CD8-positive, alpha-beta memory T cell (primary cell): ENCODE results near the gene KNG1. TPM values are rescaled to one million over a fixed set of nuclear protein-coding genes. Genes with fewer than 3 reads are reported as not detected.
"Not testable (repeated sequence)": the region's sequence is repeated elsewhere in the genome, so short reads cannot be mapped to it uniquely, and the experiment has no call there.

ENCODE experiments used
- CTCF ChIA-PET: fragments of 350-600 bp; sonication (Branson Sonifier 250); formaldehyde crosslinking; loops from one replicate; lab custom pipeline; 2021; ENCODE audit warnings: antibody characterized with exemption; lab: Charles Lee
- POLR2A ChIA-PET: fragments of 350-600 bp; sonication (Branson Sonifier 250); formaldehyde crosslinking; loops from one replicate; lab custom pipeline; 2021; ENCODE audit warnings: antibody characterized with exemption; lab: Charles Lee
- DNase-seq, 5 donors: peaks; one replicate each; pipeline versions ENCODE4 v3.0.0 to v3.0.0-alpha.2; 2020 to 2022; ENCODE audit warnings: mixed read lengths in 1 of 5
- H3K27ac ChIP-seq: one replicate; pipeline ENCODE4 v1.7.0; 2013; ENCODE audit warnings: low read depth, mild to moderate bottlenecking, low read length, moderate library complexity
- H3K27me3 ChIP-seq: 2 replicates; pipeline ENCODE4 v1.7.0; 2013; ENCODE audit warnings: low read length, mild to moderate bottlenecking; ENCODE audit not compliant: insufficient read depth, poor library complexity, severe bottlenecking
- H3K36me3 ChIP-seq: 2 replicates; pipeline ENCODE4 v1.7.0; 2013; ENCODE audit warnings: mild to moderate bottlenecking, low read length, moderate library complexity; ENCODE audit not compliant: insufficient read depth
- H3K4me1 ChIP-seq: 2 replicates; pipeline ENCODE4 v1.7.0; 2013; ENCODE audit warnings: mild to moderate bottlenecking, low read length, moderate library complexity; ENCODE audit not compliant: insufficient read depth
- H3K4me3 ChIP-seq: 2 replicates; pipeline ENCODE4 v1.7.0; 2013; ENCODE audit warnings: mild to moderate bottlenecking, low read length
- H3K9me3 ChIP-seq: 2 replicates; pipeline ENCODE4 v1.7.0; 2013; ENCODE audit warnings: mild to moderate bottlenecking, low read length
- H3K27ac Mint-ChIP-seq, 8 donors: one replicate each; pipeline ENCODE4 v1.8.0; 2020 to 2021; ENCODE audit warnings: mixed read lengths in 8 of 8, mild to moderate bottlenecking in 6 of 8, inconsistent platforms in 3 of 8, moderate library complexity in 3 of 8
- H3K27me3 Mint-ChIP-seq, 2 donors: one replicate each; pipeline ENCODE4 v1.8.0; 2020 to 2021; ENCODE audit warnings: mixed read lengths in 2 of 2, mild to moderate bottlenecking in 1 of 2, moderate library complexity in 1 of 2
- H3K36me3 Mint-ChIP-seq, 3 donors: one replicate each; pipeline ENCODE4 v1.8.0; 2020 to 2021; ENCODE audit warnings: mixed read lengths in 3 of 3, inconsistent platforms in 1 of 3, mild to moderate bottlenecking in 1 of 3
- H3K4me1 Mint-ChIP-seq, 3 donors: one replicate each; pipeline ENCODE4 v1.8.0; 2020 to 2021; ENCODE audit warnings: mixed read lengths in 3 of 3, inconsistent platforms in 1 of 3, mild to moderate bottlenecking in 1 of 3
- H3K4me3 Mint-ChIP-seq, 7 donors: one replicate each; pipeline ENCODE4 v1.8.0; 2020 to 2021; ENCODE audit warnings: mixed read lengths in 7 of 7, mild to moderate bottlenecking in 6 of 7, moderate library complexity in 4 of 7, inconsistent platforms in 2 of 7
- H3K9me3 Mint-ChIP-seq, 5 donors: one replicate each; pipeline ENCODE4 v1.8.0; 2020 to 2022; ENCODE audit warnings: mixed read lengths in 5 of 5, mild to moderate bottlenecking in 3 of 5, moderate library complexity in 2 of 5, inconsistent platforms in 1 of 5
- polyA plus RNA-seq: library from polyadenylated mRNA; unstranded; fragments of 300-500 nt; fragmentation: Illumina TruSeq; gene quantifications from one replicate; pipeline ENCODE4 v1.2.3, GENCODE V29; 2021
- total RNA-seq, 2 experiments: library from RNA; stranded (reverse); gene quantifications; one replicate each; pipeline ENCODE4 v1.2.3, GENCODE V29; 2021

Gene KNG1
- total and polyA plus RNA-seq, 3 experiments from 2014 or later: not detected

DNA sequence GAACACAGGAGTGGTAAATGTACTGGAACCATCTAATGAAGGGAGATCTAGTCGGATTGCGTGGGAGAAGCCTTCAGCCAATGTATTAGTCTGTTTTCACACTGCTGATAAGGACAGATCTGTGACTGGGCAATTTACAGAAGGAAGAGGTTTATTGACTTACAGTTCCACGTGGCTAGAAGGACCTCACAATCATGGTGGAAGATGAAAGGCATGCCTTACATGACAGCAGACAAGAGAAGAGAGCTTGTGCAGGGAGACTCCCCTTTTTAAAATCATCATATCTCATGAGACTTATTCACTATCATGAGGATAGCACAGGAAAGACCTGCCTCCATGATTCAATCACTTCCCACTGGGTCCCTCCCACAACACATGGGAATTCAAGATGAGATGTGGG lies 34.3 kb upstream of the KNG1 start:
- Histone ChIP-seq H3K4me3 (no peak overlapping the region), H3K4me1 (no peaks in the 10 kb centered on the region), H3K9me3 (no peaks in the 10 kb centered on the region), H3K27ac (no peak overlapping the region), H3K36me3 (no peaks in the 10 kb centered on the region), H3K27me3 (no peaks in the 10 kb centered on the region)
- CTCF ChIA-PET: interaction anchor here (1.7 kb wide), 1 partner anchor 66 kb away, joined by 3 read pairs; no protein-coding TSS in a partner anchor
- Mint-ChIP-seq H3K4me1 (peaks cover 6 to 14% (median 14%) of the 10 kb centered on the region in 3 donors), H3K9me3 (peaks cover 5 to 18% (median 10%) of the 10 kb centered on the region in 5 donors), H3K27me3 (peaks cover 16 to 66% of the 10 kb centered on the region in 2 donors), H3K36me3 (peaks cover 0 to 21% (median 6%) of the 10 kb centered on the region in 3 donors), H3K4me3 (no peak overlapping the region), H3K27ac (no peak overlapping the region)
- no peak for DNase-seq
- POLR2A ChIA-PET: no interaction called here

DNA sequence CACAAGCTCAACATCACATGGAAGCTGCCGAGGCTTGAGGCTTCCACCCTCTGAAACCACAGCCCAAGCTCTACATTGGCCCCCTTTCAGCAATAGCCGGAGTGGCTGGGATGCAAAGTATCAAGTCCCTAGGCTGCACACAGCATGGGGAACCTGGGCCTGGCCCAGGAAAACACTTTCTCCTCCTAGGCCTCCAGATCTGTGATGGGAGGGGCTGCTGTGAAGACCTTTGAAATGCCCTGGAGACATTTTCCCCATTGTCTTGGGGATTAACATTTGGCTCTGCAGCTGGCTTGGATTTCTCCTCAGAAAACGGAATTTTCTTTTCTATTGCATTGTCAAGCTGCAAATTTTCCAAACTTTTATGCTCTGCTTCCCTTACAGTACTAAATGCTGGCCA lies 33.2 kb upstream of the KNG1 start:
- H3K4me1 Mint-ChIP-seq: peaks cover 6 to 14% (median 14%) of the 10 kb centered on the region in 3 donors
- peaks cover 0 to 21% (median 6%) of the 10 kb centered on the region in 3 donors for H3K36me3 Mint-ChIP-seq
- H3K4me3 Mint-ChIP-seq: no peak overlapping the region
- H3K27me3 ChIP-seq: no peaks in the 10 kb centered on the region
- POLR2A ChIA-PET: no interaction called here
- peaks cover 15 to 65% of the 10 kb centered on the region in 2 donors for H3K27me3 Mint-ChIP-seq
- H3K27ac ChIP-seq: no peak overlapping the region
- H3K27ac Mint-ChIP-seq: peak overlapping the region in 1 of 8 donors; percentile 30
- H3K9me3 ChIP-seq: no peaks in the 10 kb centered on the region
- peaks cover 5 to 18% (median 10%) of the 10 kb centered on the region in 5 donors for H3K9me3 Mint-ChIP-seq
- H3K4me1 ChIP-seq: no peaks in the 10 kb centered on the region
- H3K36me3 ChIP-seq: no peaks in the 10 kb centered on the region
- DNase-seq: no peak
- CTCF ChIA-PET: interaction anchor here (1.7 kb wide), 1 partner anchor 67 kb away, joined by 3 read pairs; no protein-coding TSS in a partner anchor
- H3K4me3 ChIP-seq: no peak overlapping the region

DNA sequence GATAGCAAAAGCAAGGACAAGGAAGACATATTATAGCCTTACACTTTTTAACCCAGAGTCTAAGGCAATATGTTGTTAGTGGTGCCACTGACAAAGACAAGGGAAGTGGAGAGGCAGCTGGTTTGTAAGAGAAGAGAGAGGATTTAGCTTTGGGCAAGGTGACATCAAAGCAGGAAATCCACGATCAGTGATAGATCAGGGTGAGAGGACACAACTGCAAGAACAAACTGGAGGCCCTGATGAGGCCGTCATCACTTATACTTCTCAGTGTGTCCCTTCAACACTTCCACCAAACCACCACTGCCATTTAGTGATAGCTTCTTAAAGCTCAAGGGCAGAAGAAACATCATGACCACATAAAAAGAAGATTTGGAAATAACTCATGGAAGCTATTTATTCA lies 30.7 kb upstream of the KNG1 start:
- POLR2A ChIA-PET, H3K9me3 ChIP-seq, H3K36me3 ChIP-seq, H3K27me3 ChIP-seq, H3K4me3 ChIP-seq, H3K4me1 ChIP-seq, DNase-seq, H3K27ac ChIP-seq: not testable (repeated sequence)
- Mint-ChIP-seq H3K9me3 (peaks cover 5 to 18% (median 10%) of the 10 kb centered on the region in 5 donors), H3K36me3 (peaks cover 0 to 21% (median 6%) of the 10 kb centered on the region in 3 donors), H3K27me3 (peaks cover 15 to 59% of the 10 kb centered on the region in 2 donors), H3K4me1 (peaks cover 12 to 27% (median 20%) of the 10 kb centered on the region in 3 donors), H3K4me3 (peak overlapping the region in 2 of 7 donors; percentile 16 to 42), H3K27ac (peak overlapping the region in 1 of 8 donors; percentile 37)
- CTCF ChIA-PET: interaction anchor here (0.9 kb wide), 1 partner anchor 69 kb away, joined by 3 read pairs; no protein-coding TSS in a partner anchor

DNA sequence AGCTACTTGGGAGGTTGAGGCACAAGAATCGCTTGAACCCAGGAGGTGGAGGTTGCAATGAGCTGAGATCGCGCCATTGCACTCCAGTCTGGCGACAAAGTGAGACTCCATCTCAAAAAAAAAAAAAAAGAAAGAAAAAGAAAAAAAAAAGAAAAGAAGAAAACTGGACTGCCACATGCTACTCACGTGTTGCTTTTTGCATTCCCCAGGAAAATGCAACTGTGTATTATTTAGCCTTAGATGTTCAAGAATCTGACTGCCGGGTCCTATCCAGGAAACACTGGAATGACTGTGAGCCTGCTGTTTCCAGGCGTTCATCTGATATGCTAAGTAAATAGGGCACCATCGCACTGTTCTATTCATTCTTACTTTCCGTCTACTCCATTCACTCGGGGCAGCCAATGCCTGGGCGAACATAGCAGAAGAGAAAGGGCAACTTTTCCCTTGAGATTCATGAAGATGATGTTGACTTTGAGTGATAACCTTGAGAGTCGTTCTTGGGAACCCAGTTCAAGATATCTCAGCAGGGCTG lies 30.0 kb upstream of the KNG1 start:
- H3K4me1 Mint-ChIP-seq: peaks cover 19 to 34% (median 27%) of the 10 kb centered on the region in 3 donors
- no peak for DNase-seq
- POLR2A ChIA-PET: no interaction called here
- Histone ChIP-seq H3K36me3 (no peaks in the 10 kb centered on the region), H3K4me1 (peaks cover 7% of the 10 kb centered on the region), H3K27ac (no peak overlapping the region), H3K4me3 (no peak overlapping the region), H3K9me3 (no peaks in the 10 kb centered on the region), H3K27me3 (no peaks in the 10 kb centered on the region)
- H3K4me3 Mint-ChIP-seq: no peak overlapping the region
- H3K27me3 Mint-ChIP-seq: peaks cover 19 to 59% of the 10 kb centered on the region in 2 donors
- peaks cover 5 to 18% (median 10%) of the 10 kb centered on the region in 5 donors for H3K9me3 Mint-ChIP-seq
- no peak overlapping the region for H3K27ac Mint-ChIP-seq
- CTCF ChIA-PET: no interaction called here
- H3K36me3 Mint-ChIP-seq: peaks cover 0 to 21% (median 6%) of the 10 kb centered on the region in 3 donors

DNA sequence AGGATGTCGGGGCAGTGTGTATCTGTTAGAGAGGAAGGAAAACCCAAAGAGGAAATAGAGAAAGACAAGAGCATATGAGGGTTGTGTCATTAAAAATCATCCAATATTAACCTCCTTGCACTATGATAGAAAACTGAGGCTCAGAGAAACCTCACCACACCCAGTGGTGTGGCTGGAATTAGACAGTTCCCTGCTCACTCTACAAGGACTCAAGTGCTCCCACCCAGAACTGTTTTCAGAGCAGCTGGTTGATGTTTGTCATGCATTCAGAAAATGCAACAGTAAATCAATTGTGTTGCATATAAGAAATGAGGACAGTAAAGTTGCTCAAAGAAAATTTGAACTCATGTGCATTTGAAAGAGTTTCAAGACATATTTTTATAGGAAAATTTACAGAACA lies 26.9 kb upstream of the KNG1 start:
- not testable (repeated sequence) for H3K36me3 Mint-ChIP-seq

DNA sequence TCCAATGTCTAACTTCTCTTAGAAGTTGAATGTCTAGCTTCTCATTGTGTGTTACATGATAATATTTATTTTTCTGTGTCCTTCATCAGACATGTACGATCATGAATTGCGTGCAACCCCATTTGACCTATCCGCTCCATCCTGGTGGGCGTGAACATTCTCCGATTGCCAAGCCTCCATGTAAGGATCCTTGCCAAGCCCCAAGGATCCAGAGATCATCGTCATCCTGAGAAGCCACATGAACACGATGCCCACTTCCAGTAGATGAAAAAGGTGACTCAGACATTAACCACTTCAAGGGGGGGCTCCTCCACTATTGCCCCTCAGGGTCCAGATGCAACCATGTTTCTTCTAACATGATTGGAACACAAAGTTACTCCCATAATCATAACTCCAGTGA lies 25.5 kb upstream of the KNG1 start:
- Mint-ChIP-seq H3K27ac (no peak overlapping the region), H3K36me3 (peaks cover 0 to 6% (median 0%) of the 10 kb centered on the region in 3 donors), H3K4me3 (peak overlapping the region in 3 of 7 donors; percentile 24 to 42 (median 39)), H3K4me1 (peaks cover 13 to 20% (median 17%) of the 10 kb centered on the region in 3 donors), H3K9me3 (no peaks in the 10 kb centered on the region), H3K27me3 (peaks cover 8 to 46% of the 10 kb centered on the region in 2 donors)
- H3K4me3 ChIP-seq: no peak overlapping the region
- POLR2A ChIA-PET: no interaction called here
- no peaks in the 10 kb centered on the region for H3K36me3 ChIP-seq
- CTCF ChIA-PET: no interaction called here
- H3K27ac ChIP-seq: no peak overlapping the region
- H3K9me3 ChIP-seq: no peaks in the 10 kb centered on the region
- no peaks in the 10 kb centered on the region for H3K27me3 ChIP-seq
- H3K4me1 ChIP-seq: peaks cover 7% of the 10 kb centered on the region
- no peak for DNase-seq

More for the DNA sequence above, 26.9 kb upstream of the KNG1 start:
- DNase-seq, H3K9me3 Mint-ChIP-seq, H3K4me1 ChIP-seq, H3K27me3 ChIP-seq, CTCF ChIA-PET, H3K27ac ChIP-seq, H3K4me3 Mint-ChIP-seq, H3K36me3 ChIP-seq, H3K4me3 ChIP-seq, POLR2A ChIA-PET, H3K9me3 ChIP-seq: not testable (repeated sequence)
- peaks cover 20 to 34% (median 27%) of the 10 kb centered on the region in 3 donors for H3K4me1 Mint-ChIP-seq
- H3K27me3 Mint-ChIP-seq: peaks cover 10 to 57% of the 10 kb centered on the region in 2 donors
- H3K27ac Mint-ChIP-seq: peak overlapping the region in 1 of 8 donors; percentile 85

DNA sequence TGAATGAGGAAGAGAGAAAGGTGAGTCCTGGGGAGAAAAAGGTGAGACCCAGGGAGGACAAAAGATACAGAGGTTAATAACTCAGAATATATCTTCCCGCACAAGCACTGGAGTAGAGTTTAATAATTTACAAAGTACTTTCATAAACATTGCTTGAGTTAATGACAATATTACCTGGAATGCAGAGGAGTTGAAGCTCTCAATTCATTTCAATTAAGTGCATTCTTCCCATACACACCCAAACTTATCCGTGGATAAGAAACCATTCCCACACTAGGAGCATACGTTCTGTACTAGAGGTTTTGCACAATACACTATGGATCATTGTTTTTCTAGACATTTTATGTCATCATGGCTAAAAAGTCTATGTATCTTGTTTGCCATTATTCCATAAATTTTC lies 23.3 kb upstream of the KNG1 start:
- Histone ChIP-seq H3K4me1 (peaks cover 7% of the 10 kb centered on the region), H3K27ac (no peak overlapping the region), H3K9me3 (no peaks in the 10 kb centered on the region), H3K27me3 (no peaks in the 10 kb centered on the region), H3K36me3 (no peaks in the 10 kb centered on the region), H3K4me3 (no peak overlapping the region)
- Mint-ChIP-seq H3K4me3 (no peak overlapping the region), H3K36me3 (no peaks in the 10 kb centered on the region), H3K27ac (no peak overlapping the region), H3K27me3 (peaks cover 5 to 38% of the 10 kb centered on the region in 2 donors), H3K9me3 (no peaks in the 10 kb centered on the region), H3K4me1 (peaks cover 13 to 20% (median 13%) of the 10 kb centered on the region in 3 donors)
- ChIA-PET POLR2A (no interaction called here), CTCF (no interaction called here)
- no peak for DNase-seq

DNA sequence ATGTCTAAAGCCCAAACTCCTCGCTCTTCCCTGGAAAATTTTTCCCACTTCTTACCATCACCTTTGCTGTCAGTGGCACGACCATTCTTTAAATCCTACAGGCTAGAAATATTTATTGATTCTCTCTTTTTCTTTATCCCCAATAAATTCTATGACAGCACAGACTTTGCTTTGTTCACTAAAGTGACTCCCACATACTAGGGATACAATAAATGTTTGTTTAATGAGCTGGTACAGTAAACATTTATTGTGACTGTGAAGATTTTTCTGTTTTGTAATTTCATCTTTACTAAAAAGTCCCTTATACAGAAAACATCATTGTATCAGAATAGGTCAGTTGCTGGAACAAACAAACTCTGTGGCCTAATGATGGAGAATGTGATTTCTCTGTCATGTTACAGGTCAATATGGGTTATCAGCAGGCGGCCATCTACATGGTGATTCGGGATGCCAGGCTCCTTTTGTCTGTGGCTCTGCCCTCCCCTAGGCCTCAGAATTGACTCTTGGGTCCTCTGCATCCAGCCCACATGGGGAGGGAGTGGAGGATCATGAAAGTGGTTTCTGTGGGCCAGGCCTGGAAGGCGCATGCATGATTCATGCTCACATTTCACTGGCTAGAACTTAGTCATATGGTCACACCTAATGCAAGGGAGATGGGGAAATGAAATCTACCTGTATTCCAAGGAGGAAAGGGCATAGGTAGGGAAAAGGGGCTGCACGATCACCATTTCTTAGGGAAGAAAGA lies 22.7 kb upstream of the KNG1 start:
- Mint-ChIP-seq H3K4me3 (no peak overlapping the region), H3K9me3 (no peaks in the 10 kb centered on the region), H3K27me3 (peaks cover 5 to 38% of the 10 kb centered on the region in 2 donors), H3K4me1 (peaks cover 13 to 20% (median 13%) of the 10 kb centered on the region in 3 donors), H3K27ac (no peak overlapping the region), H3K36me3 (no peaks in the 10 kb centered on the region)
- no peak for DNase-seq
- ChIA-PET POLR2A (no interaction called here), CTCF (no interaction called here)
- no peak overlapping the region for H3K27ac ChIP-seq
- no peaks in the 10 kb centered on the region for H3K27me3 ChIP-seq
- no peaks in the 10 kb centered on the region for H3K9me3 ChIP-seq
- peaks cover 7% of the 10 kb centered on the region for H3K4me1 ChIP-seq
- H3K4me3 ChIP-seq: no peak overlapping the region
- H3K36me3 ChIP-seq: no peaks in the 10 kb centered on the region
